Spleen (tissue), 11 donors: ENCODE results near the gene MYPOP. TPM values are rescaled to one million over a fixed set of nuclear protein-coding genes. Genes with fewer than 3 reads are reported as not detected.

Experiments used
- DNase-seq: peaks from one replicate; pipeline ENCODE4 v3.0.0-alpha.2; 2020
- H3K27ac ChIP-seq, 8 donors: fragments of 200-600 bp; sonication (generic) in 7 of 8; 1 replicate in 4 of 8; 2 replicates in 4 of 8; pipeline versions ENCODE4 v1.5.0 to v1.8.0; 2016 to 2021; ENCODE audit warnings: inconsistent platforms in 4 of 8, mild to moderate bottlenecking in 4 of 8, moderate library complexity in 1 of 8
- H3K27me3 ChIP-seq, 7 donors: fragments of 200-600 bp; sonication (generic) in 6 of 7; replicated peaks in 1 of 7; 1 replicate in 4 of 7; 2 replicates in 3 of 7; pipeline versions ENCODE4 v1.5.0 to v1.8.0; 2016 to 2021; ENCODE audit warnings: inconsistent platforms in 3 of 7, mild to moderate bottlenecking in 1 of 7
- H3K36me3 ChIP-seq, 6 donors: fragments of 200-600 bp; sonication (generic) in 5 of 6; 1 replicate in 4 of 6; 2 replicates in 2 of 6; pipeline versions ENCODE4 v1.5.0 to v1.8.0; 2016 to 2021; ENCODE audit warnings: inconsistent platforms in 2 of 6
- H3K4me1 ChIP-seq, 6 donors: fragments of 200-600 bp; sonication (generic) in 5 of 6; 1 replicate in 3 of 6; 2 replicates in 3 of 6; pipeline versions ENCODE4 v1.5.0 to v1.8.0; 2016 to 2021; ENCODE audit warnings: inconsistent platforms in 3 of 6
- H3K4me3 ChIP-seq, 8 donors: fragments of 200-600 bp; sonication (generic) in 7 of 8; 1 replicate in 4 of 8; 2 replicates in 4 of 8; pipeline versions ENCODE4 v1.5.0 to v1.8.0; 2016 to 2021; ENCODE audit warnings: inconsistent platforms in 4 of 8, mild to moderate bottlenecking in 4 of 8, moderate library complexity in 2 of 8
- H3K9me3 ChIP-seq, 8 donors: fragments of 200-600 bp; sonication (generic) in 7 of 8; 1 replicate in 4 of 8; 2 replicates in 4 of 8; pipeline versions ENCODE4 v1.5.0 to v1.8.0; 2016 to 2021; ENCODE audit warnings: inconsistent platforms in 4 of 8
- POLR2A ChIP-seq, 3 donors: fragments of 450-650 bp; IDR thresholded peaks; one replicate each; pipeline ENCODE4 v1.5.1; 2017; ENCODE audit warnings: antibody characterized with exemption in 3 of 3, mild to moderate bottlenecking in 1 of 3
- POLR2AphosphoS5 ChIP-seq, 3 donors: sonication (generic); formaldehyde crosslinking; IDR thresholded peaks; one replicate each; pipeline ENCODE4 v1.5.1; 2017; ENCODE audit warnings: antibody characterized with exemption in 3 of 3
- WGBS, 5 donors: extraction: QIAGEN DNeasy Blood & Tissue Kit in 3 of 5; methylation state at CpG; one replicate each; pipeline versions ENCODE4 v1.1.5 to v1.1.7; 2013 to 2018; 5-methylcytosine and 5-hydroxymethylcytosine counted together
- intact Hi-C: fragments of 100-400 bp; cut with DNase I; formaldehyde crosslinking; loops from one replicate; pipeline ENCODE4 v1.15.0; 2023; ENCODE audit warnings: low total_unique reads
- polyA plus RNA-seq, 3 donors: library from polyadenylated mRNA; stranded (reverse); fragments of 200-250 nt; gene quantifications; one replicate each; pipeline ENCODE4 v1.2.1, GENCODE V29; 2013
- total RNA-seq, 7 donors: library from RNA; depleted of rRNA in 3 of 7; stranded (reverse); fragments of >200 nt in 3 of 7; fragmentation: NEBNext Ultra II Directional in 4 of 7; extraction: Animal tissue kit (Norgen Biotek cat#: 25700) in 4 of 7; gene quantifications; one replicate each; pipeline versions ENCODE4 v1.1.0 to v1.2.1, GENCODE V29; 2016 to 2021
- donor health status: healthy with polysubstance abuse.
- donor health status: DM: no; HTN: no; CAD: no; lungs with moderate emphysema.
- donor health status: DM: no; HTN: no; CAD: no.
- donor health status: Bipolar disorder and iron deficiency.
- donor health status: healthy.
- donor health status: DM: no; HTN: no; CAD: no.
- donor health status: DM: yes; HTN: yes; CAD: no.

Gene MYPOP
- total and polyA plus RNA-seq, 10 donors = 5.1 to 13.2 (median 9.5) TPM

GRCh38 chr19:45842198-45842597 is 60.2 kb downstream of the MYPOP start:
- DNase-seq = peak; percentile 47
- H3K9me3 ChIP-seq = peaks cover 0 to 3% (median 0%) of the 10 kb centered on the region in 8 donors
- no peak overlapping the region for H3K4me3 ChIP-seq
- H3K4me1 ChIP-seq = no peaks in the 10 kb centered on the region
- TF ChIP-seq POLR2AphosphoS5 (IDR thresholded peaks at IDR 0.05) = peak in 1 of 3 donors; percentile 52
- TF ChIP-seq POLR2A (IDR thresholded peaks at IDR 0.05) = no peak
- intact Hi-C loops = no loop called here
- WGBS, 5 donors = 96 to 98% (median 97%) methylated on average over 13 to 14 of the region's 14 CpGs
- H3K27ac ChIP-seq = no peak overlapping the region
- H3K27me3 ChIP-seq = no peaks in the 10 kb centered on the region
- peaks cover 6 to 100% (median 100%) of the 10 kb centered on the region in 6 donors for H3K36me3 ChIP-seq

Other genes starting within 250 kb of the MYPOP start
- gene GIPR, start 234.4 kb downstream of the MYPOP start, total RNA-seq = 1 to 10 TPM; 1.7 to 7.5 (median 3.7) TPM
- 1 to 10 TPM in 1 of 3 donors, under 1 TPM in 2; 0.49 to 1.7 (median 0.83) TPM for gene GIPR, start 234.4 kb downstream of the MYPOP start, polyA plus RNA-seq
- gene SNRPD2, start 210.7 kb downstream of the MYPOP start, total RNA-seq = 100 to 1,000 TPM; 117 to 280 (median 200) TPM
- 100 to 1,000 TPM; 368 to 587 (median 432) TPM for gene SNRPD2, start 210.7 kb downstream of the MYPOP start, polyA plus RNA-seq
- gene QPCTL, start 209.9 kb downstream of the MYPOP start, total RNA-seq = 10 to 100 TPM in 2 of 7 donors, 1 to 10 TPM in 5; 5.0 to 10.7 (median 8.8) TPM
- 10 to 100 TPM in 2 of 3 donors, 1 to 10 TPM in 1; 9.5 to 10.7 (median 10.2) TPM for gene QPCTL, start 209.9 kb downstream of the MYPOP start, polyA plus RNA-seq
- 10 to 100 TPM; 12.8 to 28.1 (median 23.6) TPM for gene FBXO46, start 171.7 kb downstream of the MYPOP start, total RNA-seq
- gene FBXO46, start 171.7 kb downstream of the MYPOP start, polyA plus RNA-seq = 10 to 100 TPM in 2 of 3 donors, 1 to 10 TPM in 1; 8.8 to 14.4 (median 10.4) TPM
- gene MEIOSIN, start 169.2 kb downstream of the MYPOP start, total RNA-seq = not detected
- under 1 TPM in 1 of 3 donors, not detected in 2; 0.02 TPM for gene MEIOSIN, start 169.2 kb downstream of the MYPOP start, polyA plus RNA-seq
- gene SIX5, start 133.4 kb downstream of the MYPOP start, total RNA-seq = 10 to 100 TPM in 2 of 7 donors, 1 to 10 TPM in 5; 6.5 to 13.2 (median 8.5) TPM
- gene SIX5, start 133.4 kb downstream of the MYPOP start, polyA plus RNA-seq = 1 to 10 TPM; 4.4 to 8.9 (median 5.2) TPM
- 10 to 100 TPM; 22.2 to 54.6 (median 32.7) TPM for gene DMPK, start 120.1 kb downstream of the MYPOP start, total RNA-seq
- gene DMPK, start 120.1 kb downstream of the MYPOP start, polyA plus RNA-seq = 100 to 1,000 TPM in 1 of 3 donors, 10 to 100 TPM in 2; 17.9 to 147 (median 38.1) TPM
- gene DMWD, start 109.8 kb downstream of the MYPOP start, total RNA-seq = 10 to 100 TPM; 35.1 to 57.0 (median 48.4) TPM
- gene DMWD, start 109.8 kb downstream of the MYPOP start, polyA plus RNA-seq = 10 to 100 TPM in 1 of 3 donors, 1 to 10 TPM in 2; 6.4 to 36.1 (median 6.7) TPM
- under 1 TPM in 3 of 7 donors, not detected in 4; 0.19 to 0.41 (median 0.33) TPM for gene RSPH6A, start 87.3 kb downstream of the MYPOP start, total RNA-seq
- gene RSPH6A, start 87.3 kb downstream of the MYPOP start, polyA plus RNA-seq = under 1 TPM in 1 of 3 donors, not detected in 2; 0.13 TPM
- gene SYMPK, start 39.5 kb downstream of the MYPOP start, total RNA-seq = 100 to 1,000 TPM in 1 of 7 donors, 10 to 100 TPM in 6; 56.3 to 106 (median 75.1) TPM
- 100 to 1,000 TPM in 2 of 3 donors, 10 to 100 TPM in 1; 60.3 to 148 (median 147) TPM for gene SYMPK, start 39.5 kb downstream of the MYPOP start, polyA plus RNA-seq
- under 1 TPM in 1 of 7 donors, not detected in 6; 0.24 TPM for gene FOXA3, start 38.3 kb downstream of the MYPOP start, total RNA-seq
- under 1 TPM in 2 of 3 donors, not detected in 1; 0.09 to 0.16 TPM for gene FOXA3, start 38.3 kb downstream of the MYPOP start, polyA plus RNA-seq
- gene IRF2BP1, start 16.5 kb downstream of the MYPOP start, total RNA-seq = 10 to 100 TPM; 18.5 to 29.4 (median 23.3) TPM
- gene IRF2BP1, start 16.5 kb downstream of the MYPOP start, polyA plus RNA-seq = 10 to 100 TPM in 2 of 3 donors, 1 to 10 TPM in 1; 10.0 to 19.9 (median 10.6) TPM
- not detected for gene NANOS2, start 12.2 kb upstream of the MYPOP start, total RNA-seq
- gene NANOS2, start 12.2 kb upstream of the MYPOP start, polyA plus RNA-seq = not detected
- gene NOVA2, start 71.3 kb upstream of the MYPOP start, total RNA-seq = 10 to 100 TPM in 1 of 7 donors, 1 to 10 TPM in 6; 1.8 to 12.5 (median 5.4) TPM
- gene NOVA2, start 71.3 kb upstream of the MYPOP start, polyA plus RNA-seq = under 1 TPM; 0.42 to 0.77 (median 0.50) TPM
- gene CCDC61, start 92.9 kb upstream of the MYPOP start, total RNA-seq = 10 to 100 TPM in 4 of 7 donors, 1 to 10 TPM in 3; 5.0 to 22.7 (median 16.6) TPM
- gene CCDC61, start 92.9 kb upstream of the MYPOP start, polyA plus RNA-seq = 10 to 100 TPM; 15.1 to 24.6 (median 16.7) TPM
- gene PGLYRP1, start 120.4 kb upstream of the MYPOP start, total RNA-seq = 10 to 100 TPM in 6 of 7 donors, 1 to 10 TPM in 1; 9.1 to 97.9 (median 32.3) TPM
- gene PGLYRP1, start 120.4 kb upstream of the MYPOP start, polyA plus RNA-seq = 10 to 100 TPM in 1 of 3 donors, 1 to 10 TPM in 2; 2.5 to 12.7 (median 8.9) TPM
- not detected for gene IGFL4, start 138.4 kb upstream of the MYPOP start, total RNA-seq
- under 1 TPM in 2 of 3 donors, not detected in 1; 0.03 TPM for gene IGFL4, start 138.4 kb upstream of the MYPOP start, polyA plus RNA-seq
- not detected for gene IGFL3, start 222.1 kb upstream of the MYPOP start, total RNA-seq
- gene IGFL3, start 222.1 kb upstream of the MYPOP start, polyA plus RNA-seq = not detected
- gene IGFL2, start 245.6 kb upstream of the MYPOP start, total RNA-seq = not detected
- gene IGFL2, start 245.6 kb upstream of the MYPOP start, polyA plus RNA-seq = not detected